ENCODE data around the gene RMDN2. TPM values are rescaled to one million over a fixed set of nuclear protein-coding genes. Genes with fewer than 3 reads are reported as not detected.

RMDN2 gene
- total and polyA plus RNA-seq, 9 of the 15 experiments (the other 6 are each of a cell fraction or from before 2014, with no cell fraction given) = 1.5 to 4.3 (median 2.3) TPM

- FAIRE-seq (no peak), DNase-seq (ENCODE audit: extremely low read depth in 1 of 4, low spot score in 3 of 4) (no peak), ATAC-seq (no peak)
- H3K9me3 ChIP-seq (replicated peaks; ENCODE audit: control insufficient read depth, insufficient read depth, low read depth, low read length) = no peaks in the 10 kb centered on the region
- H3K27me3 ChIP-seq (ENCODE audit: control insufficient read depth in 2 of 2, insufficient read depth in 2 of 2, low read length in 2 of 2) = peaks cover 2 to 11% of the 10 kb centered on the region in 2 experiments; a peak in 4 of 5 replicates
- no peak overlapping the region for H2AFZ ChIP-seq (ENCODE audit: low read depth, low read length)
- intact Hi-C loops (cut with micrococcal nuclease) = no loop called here
- H3K9ac ChIP-seq (ENCODE audit: insufficient read depth in 1 of 2, low read depth in 2 of 2, low read length in 2 of 2) = no peak overlapping the region
- no peaks in the 10 kb centered on the region for H3K9me1 ChIP-seq (ENCODE audit: control insufficient read depth, insufficient read depth, low read length)
- 7% methylated on average over 4 of the region's 4 CpGs for WGBS (ENCODE audit: insufficient coverage, low coverage, missing lambda C conversion rate)
- no peak overlapping the region for H3K4me2 ChIP-seq (ENCODE audit: insufficient read depth, low read length)
- in situ Hi-C loops (cut with MboI) = no loop called here
- no peaks in the 10 kb centered on the region for H3K79me2 ChIP-seq (ENCODE audit: control insufficient read depth, insufficient read depth, low read length)
- no peaks in the 10 kb centered on the region; the same call in 1 of the 2 replicates for H4K20me1 ChIP-seq (replicated peaks; ENCODE audit: control insufficient read depth, insufficient read depth, low read length)
- H3K4me1 ChIP-seq (replicated peaks in 1 of 2; ENCODE audit: control insufficient read depth in 2 of 2, insufficient read depth in 2 of 2, low read length in 2 of 2) = no peaks in the 10 kb centered on the region
- ChIA-PET CTCF (ENCODE audit: low intra/inter-chr PET ratio) (no interaction called here), POLR2A (interaction anchor here (0.7 to 0.9 kb wide), 2 partner anchors 10 to 43 kb away, joined by 3 to 4 read pairs; no protein-coding TSS in a partner anchor)
- BruUV-seq (replicated peaks) = no TSS peak
- H3K4me3 ChIP-seq = no peak overlapping the region
- no peaks in the 10 kb centered on the region for H3K36me3 ChIP-seq (ENCODE audit: control insufficient read depth, insufficient read depth, low read length)
- no peak overlapping the region for H3K27ac ChIP-seq (ENCODE audit: extremely low read depth, low read depth, low read length)
- TF ChIP-seq FIP1L1 (IDR thresholded peaks at IDR 0.05; ENCODE audit: low read depth, low read length, poor library complexity, severe bottlenecking) (no peak), MED1 (CRISPR knock-in tag; IDR thresholded peaks at IDR 0.05; ENCODE audit: borderline replicate concordance) (no peak), EP300 (IDR thresholded peaks at IDR 0.05; ENCODE audit: low read length) (no peak), MIER1 (IDR thresholded peaks at IDR 0.05; ENCODE audit: low read depth) (no peak), ELF2 (CRISPR knock-in tag; IDR thresholded peaks at IDR 0.05) (no peak), TCF7L2 (IDR thresholded peaks at IDR 0.05; ENCODE audit: low read depth, low read length) (no peak), RCOR1 (IDR thresholded peaks at IDR 0.05; ENCODE audit: borderline replicate concordance in 1 of 2, low read depth in 2 of 2, low read length in 2 of 2) (no peak), ZKSCAN3 (CRISPR knock-in tag; IDR thresholded peaks at IDR 0.05) (no peak), AFF4 (CRISPR knock-in tag; IDR thresholded peaks at IDR 0.05) (no peak), L3MBTL2 (IDR thresholded peaks at IDR 0.05) (no peak), KHSRP (IDR thresholded peaks at IDR 0.05) (no peak), PURB (CRISPR knock-in tag; IDR thresholded peaks at IDR 0.05; ENCODE audit: low read depth) (no peak), ZFP36 (IDR thresholded peaks at IDR 0.05; ENCODE audit: low read depth, low read length, partially characterized antibody) (no peak), ZNF589 (CRISPR knock-in tag; IDR thresholded peaks at IDR 0.05; ENCODE audit: low read depth) (no peak)
- TF ChIP-seq, protein P1, sequence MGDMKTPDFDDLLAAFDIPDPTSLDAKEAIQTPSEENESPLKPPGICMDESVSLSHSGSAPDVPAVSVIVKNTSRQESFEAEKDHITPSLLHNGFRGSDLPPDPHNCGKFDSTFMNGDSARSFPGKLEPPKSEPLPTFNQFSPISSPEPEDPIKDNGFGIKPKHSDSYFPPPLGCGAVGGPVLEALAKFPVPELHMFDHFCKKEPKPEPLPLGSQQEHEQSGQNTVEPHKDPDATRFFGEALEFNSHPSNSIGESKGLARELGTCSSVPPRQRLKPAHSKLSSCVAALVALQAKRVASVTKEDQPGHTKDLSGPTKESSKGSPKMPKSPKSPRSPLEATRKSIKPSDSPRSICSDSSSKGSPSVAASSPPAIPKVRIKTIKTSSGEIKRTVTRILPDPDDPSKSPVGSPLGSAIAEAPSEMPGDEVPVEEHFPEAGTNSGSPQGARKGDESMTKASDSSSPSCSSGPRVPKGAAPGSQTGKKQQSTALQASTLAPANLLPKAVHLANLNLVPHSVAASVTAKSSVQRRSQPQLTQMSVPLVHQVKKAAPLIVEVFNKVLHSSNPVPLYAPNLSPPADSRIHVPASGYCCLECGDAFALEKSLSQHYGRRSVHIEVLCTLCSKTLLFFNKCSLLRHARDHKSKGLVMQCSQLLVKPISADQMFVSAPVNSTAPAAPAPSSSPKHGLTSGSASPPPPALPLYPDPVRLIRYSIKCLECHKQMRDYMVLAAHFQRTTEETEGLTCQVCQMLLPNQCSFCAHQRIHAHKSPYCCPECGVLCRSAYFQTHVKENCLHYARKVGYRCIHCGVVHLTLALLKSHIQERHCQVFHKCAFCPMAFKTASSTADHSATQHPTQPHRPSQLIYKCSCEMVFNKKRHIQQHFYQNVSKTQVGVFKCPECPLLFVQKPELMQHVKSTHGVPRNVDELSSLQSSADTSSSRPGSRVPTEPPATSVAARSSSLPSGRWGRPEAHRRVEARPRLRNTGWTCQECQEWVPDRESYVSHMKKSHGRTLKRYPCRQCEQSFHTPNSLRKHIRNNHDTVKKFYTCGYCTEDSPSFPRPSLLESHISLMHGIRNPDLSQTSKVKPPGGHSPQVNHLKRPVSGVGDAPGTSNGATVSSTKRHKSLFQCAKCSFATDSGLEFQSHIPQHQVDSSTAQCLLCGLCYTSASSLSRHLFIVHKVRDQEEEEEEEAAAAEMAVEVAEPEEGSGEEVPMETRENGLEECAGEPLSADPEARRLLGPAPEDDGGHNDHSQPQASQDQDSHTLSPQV (IDR thresholded peaks at IDR 0.05) = no peak
Observed at GRCh38 chr2:38045811-38046210, 120.7 kb downstream of the RMDN2 start.

All from K562 (cell line).